Left ventricle myocardium inferior (tissue), 1 donor: ENCODE data around the gene DKK2. TPM values are rescaled to one million over a fixed set of nuclear protein-coding genes. Genes with fewer than 3 reads are reported as not detected.

Source experiments
- DNase-seq: peaks from one replicate; pipeline ENCODE4 v3.0.0-alpha.2; 2020
- H3K27ac ChIP-seq: fragments of 200-600 bp; replicated peaks from 2 replicates; pipeline ENCODE4 v1.8.0; 2021
- H3K27me3 ChIP-seq: fragments of 200-600 bp; 2 replicates; pipeline ENCODE4 v1.8.0; 2021; ENCODE audit warnings: low read depth
- H3K36me3 ChIP-seq: fragments of 200-600 bp; 2 replicates; pipeline ENCODE4 v1.8.0; 2021
- H3K4me1 ChIP-seq: fragments of 200-600 bp; 2 replicates; pipeline ENCODE4 v1.8.0; 2021
- H3K4me3 ChIP-seq: fragments of 200-600 bp; 2 replicates; pipeline ENCODE4 v1.8.0; 2021; ENCODE audit warnings: mild to moderate bottlenecking, moderate library complexity
- H3K9me3 ChIP-seq: fragments of 200-600 bp; replicated peaks from 2 replicates; pipeline ENCODE4 v1.8.0; 2021
- CTCF ChIP-seq: fragments of 200-600 bp; IDR thresholded peaks from 2 replicates; pipeline ENCODE4 v1.8.0; 2021; ENCODE audit warnings: antibody characterized with exemption, mild to moderate bottlenecking, borderline replicate concordance
- intact Hi-C: fragments of 100-400 bp; cut with micrococcal nuclease; formaldehyde crosslinking; loops from one replicate; pipeline ENCODE4 v1.11.0; 2022
- total RNA-seq: library from RNA; stranded (reverse); fragmentation: NEBNext Ultra II Directional; extraction: Animal tissue kit (Norgen Biotek cat#: 25700); gene quantifications from one replicate; pipeline ENCODE4 v1.2.1, GENCODE V29; 2021
- donor health status: DM: no; HTN: yes; CAD: no; lungs with severe emphysema.

DKK2 gene
- total RNA-seq, 1 donor from 2014 or later = 4.2 TPM

- H3K4me3 ChIP-seq = no peak overlapping the region
- no peaks in the 10 kb centered on the region for H3K9me3 ChIP-seq
- no peak for TF ChIP-seq CTCF
- intact Hi-C loops = no loop called here
- no peaks in the 10 kb centered on the region for H3K27me3 ChIP-seq
- H3K36me3 ChIP-seq = no peaks in the 10 kb centered on the region
- DNase-seq = no peak
- H3K27ac ChIP-seq = no peak overlapping the region
- no peaks in the 10 kb centered on the region for H3K4me1 ChIP-seq
Observed at GRCh38 chr4:107011312-107011711, 24.8 kb downstream of the DKK2 start.

- Histone ChIP-seq H3K4me3 (no peak overlapping the region), H3K36me3 (no peaks in the 10 kb centered on the region), H3K9me3 (no peaks in the 10 kb centered on the region), H3K4me1 (no peaks in the 10 kb centered on the region), H3K27me3 (no peaks in the 10 kb centered on the region), H3K27ac (no peak overlapping the region)
- no peak for DNase-seq
- no peak for TF ChIP-seq CTCF
- intact Hi-C loops = no loop called here
Observed at GRCh38 chr4:107009196-107009968, 26.7 kb downstream of the DKK2 start.

- no peak for TF ChIP-seq CTCF
- Histone ChIP-seq H3K36me3 (no peaks in the 10 kb centered on the region), H3K27me3 (no peaks in the 10 kb centered on the region), H3K9me3 (no peaks in the 10 kb centered on the region), H3K27ac (no peak overlapping the region), H3K4me3 (no peak overlapping the region), H3K4me1 (no peaks in the 10 kb centered on the region)
- intact Hi-C loops = no loop called here
- no peak for DNase-seq
Observed at GRCh38 chr4:107008115-107008514, 28.0 kb downstream of the DKK2 start.

- DNase-seq = no peak
- no peaks in the 10 kb centered on the region for H3K36me3 ChIP-seq
- no peaks in the 10 kb centered on the region for H3K4me1 ChIP-seq
- no peak overlapping the region for H3K4me3 ChIP-seq
- no peaks in the 10 kb centered on the region for H3K27me3 ChIP-seq
- no peaks in the 10 kb centered on the region for H3K9me3 ChIP-seq
- no peak overlapping the region for H3K27ac ChIP-seq
- no peak for TF ChIP-seq CTCF
- intact Hi-C loops = no loop called here
Observed at GRCh38 chr4:107006218-107006617, 29.9 kb downstream of the DKK2 start.

- no peak for TF ChIP-seq CTCF
- H3K27me3 ChIP-seq = no peaks in the 10 kb centered on the region
- H3K9me3 ChIP-seq = no peaks in the 10 kb centered on the region
- H3K36me3 ChIP-seq = no peaks in the 10 kb centered on the region
- intact Hi-C loops = no loop called here
- no peaks in the 10 kb centered on the region for H3K4me1 ChIP-seq
- DNase-seq = no peak
- no peak overlapping the region for H3K27ac ChIP-seq
- no peak overlapping the region for H3K4me3 ChIP-seq
Observed at GRCh38 chr4:106996490-106996889, 39.6 kb downstream of the DKK2 start.
